Adrenal gland (tissue), 5 donors: Measurements from ENCODE around the gene COL24A1.

ENCODE experiments used
- POLR2A ChIP-seq, 2 donors: fragments of 450-650 bp; IDR thresholded peaks; one replicate each; pipeline ENCODE4 v1.6.1; 2017; ENCODE audit warnings: antibody characterized with exemption in 2 of 2, mild to moderate bottlenecking in 2 of 2, moderate library complexity in 1 of 2
- TF ChIP-seq, protein P1 (sequence below), 6 experiments: fragments of 450-650 bp in 4 of 6; fragments of 200-600 bp in 2 of 6; sonication (generic) in 1 of 6; IDR thresholded peaks; 1 replicate in 5 of 6; 2 replicates in 1 of 6; pipeline versions ENCODE4 v1.5.1 to v1.8.0; 2016 to 2021; ENCODE audit warnings: antibody characterized with exemption in 6 of 6, mild to moderate bottlenecking in 2 of 6, moderate library complexity in 1 of 6
- donor health status: DM: no; HTN: no; CAD: no.

DNA sequence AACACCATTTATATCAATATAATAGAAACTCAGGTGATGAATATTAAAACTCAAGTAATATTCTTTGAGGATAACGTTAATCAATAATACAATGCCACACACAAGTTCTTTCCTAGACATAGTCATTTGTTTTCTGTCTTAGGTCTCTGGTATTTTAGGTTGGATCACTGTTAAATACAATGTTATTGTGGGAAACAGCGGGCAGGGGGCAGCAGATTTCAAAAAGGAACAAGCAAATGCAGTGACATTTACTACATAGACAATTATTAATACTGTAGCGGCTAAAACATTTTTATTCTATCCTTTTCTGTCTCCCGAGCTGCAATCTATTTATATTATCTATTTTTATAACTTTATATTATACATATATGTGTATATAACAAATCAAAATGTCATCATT is 261.9 kb downstream of the COL24A1 start:
- TF ChIP-seq, protein P1, sequence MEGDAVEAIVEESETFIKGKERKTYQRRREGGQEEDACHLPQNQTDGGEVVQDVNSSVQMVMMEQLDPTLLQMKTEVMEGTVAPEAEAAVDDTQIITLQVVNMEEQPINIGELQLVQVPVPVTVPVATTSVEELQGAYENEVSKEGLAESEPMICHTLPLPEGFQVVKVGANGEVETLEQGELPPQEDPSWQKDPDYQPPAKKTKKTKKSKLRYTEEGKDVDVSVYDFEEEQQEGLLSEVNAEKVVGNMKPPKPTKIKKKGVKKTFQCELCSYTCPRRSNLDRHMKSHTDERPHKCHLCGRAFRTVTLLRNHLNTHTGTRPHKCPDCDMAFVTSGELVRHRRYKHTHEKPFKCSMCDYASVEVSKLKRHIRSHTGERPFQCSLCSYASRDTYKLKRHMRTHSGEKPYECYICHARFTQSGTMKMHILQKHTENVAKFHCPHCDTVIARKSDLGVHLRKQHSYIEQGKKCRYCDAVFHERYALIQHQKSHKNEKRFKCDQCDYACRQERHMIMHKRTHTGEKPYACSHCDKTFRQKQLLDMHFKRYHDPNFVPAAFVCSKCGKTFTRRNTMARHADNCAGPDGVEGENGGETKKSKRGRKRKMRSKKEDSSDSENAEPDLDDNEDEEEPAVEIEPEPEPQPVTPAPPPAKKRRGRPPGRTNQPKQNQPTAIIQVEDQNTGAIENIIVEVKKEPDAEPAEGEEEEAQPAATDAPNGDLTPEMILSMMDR (IDR thresholded peaks at IDR 0.05) = peak in 2 of 6 experiments; percentile 8 to 40
- TF ChIP-seq POLR2A (IDR thresholded peaks at IDR 0.05) = no peak
